Omental fat pad (tissue), 4 donors: Measurements from ENCODE around the gene AKAP11. TPM values are rescaled to one million over a fixed set of nuclear protein-coding genes. Genes with fewer than 3 reads are reported as not detected.

Experiments used
- ATAC-seq: fragments of 150-250 bp; one replicate; pipeline ENCODE4 v1.9.1; 2016; ENCODE audit warnings: mild to moderate bottlenecking, moderate library complexity; ENCODE audit not compliant: low FRiP score
- DNase-seq: peaks from one replicate; pipeline ENCODE4 v3.0.0-alpha.2; 2019; ENCODE audit warnings: low spot score
- CTCF ChIP-seq, 3 donors: fragments of 450-650 bp; IDR thresholded peaks; one replicate each; pipeline ENCODE4 v1.5.1; 2016 to 2017; ENCODE audit warnings: antibody characterized with exemption in 3 of 3, mild to moderate bottlenecking in 3 of 3, moderate library complexity in 2 of 3
- total RNA-seq, 4 donors: library from RNA; depleted of rRNA; stranded (reverse); fragments of >200 nt; gene quantifications; one replicate each; pipeline ENCODE4 v1.1.0, GENCODE V29; 2016

AKAP11 gene
- total RNA-seq, 4 donors from 2014 or later, result 20.3 to 42.4 (median 28.4) TPM

- no peak for ATAC-seq
- no peak for TF ChIP-seq CTCF (IDR thresholded peaks at IDR 0.05)
- DNase-seq, result no peak
These were observed 39.3 kb upstream of the AKAP11 start for GRCh38 chr13:42232671-42233070.

- no peak for TF ChIP-seq CTCF (IDR thresholded peaks at IDR 0.05)
- no peak for ATAC-seq
- no peak for DNase-seq
These were observed 38.2 kb upstream of the AKAP11 start for GRCh38 chr13:42233726-42234125.

- ATAC-seq (no peak), DNase-seq (no peak)
- no peak for TF ChIP-seq CTCF (IDR thresholded peaks at IDR 0.05)
These were observed 32.8 kb upstream of the AKAP11 start for GRCh38 chr13:42239161-42239560.

GRCh38 chr13:42239644-42240043 is 32.3 kb upstream of the AKAP11 start:
- TF ChIP-seq CTCF (IDR thresholded peaks at IDR 0.05), result no peak
- no peak for DNase-seq
- ATAC-seq, result no peak

GRCh38 chr13:42246541-42246940 is 25.4 kb upstream of the AKAP11 start:
- TF ChIP-seq CTCF (IDR thresholded peaks at IDR 0.05), result no peak
- ATAC-seq, result no peak
- DNase-seq, result no peak

GRCh38 chr13:42247883-42248282 is 24.1 kb upstream of the AKAP11 start:
- no peak for TF ChIP-seq CTCF (IDR thresholded peaks at IDR 0.05)
- no peak for ATAC-seq

GRCh38 chr13:42255886-42256285 is 16.1 kb upstream of the AKAP11 start:
- DNase-seq (no peak), ATAC-seq (no peak)
- no peak for TF ChIP-seq CTCF (IDR thresholded peaks at IDR 0.05)

More at GRCh38 chr13:42247883-42248282, 24.1 kb upstream of the AKAP11 start:
- no peak for DNase-seq
